Astrocyte (in vitro differentiated cells and primary cell): ENCODE results near the gene DNAJB1. TPM values are rescaled to one million over a fixed set of nuclear protein-coding genes. Genes with fewer than 3 reads are reported as not detected.

ENCODE experiments used
- DNase-seq: peaks from one replicate; pipeline ENCODE4 v3.0.0-alpha.2; 2010; ENCODE audit warnings: low read depth
- FAIRE-seq: peaks from 2 replicates; lab custom pipeline; 2011; peaks lifted over from hg19 to GRCh38; lab: Jason Lieb, UNC
- H2AFZ ChIP-seq: 2 replicates; pipeline ENCODE4 v1.6.0; 2012; ENCODE audit warnings: low read depth, low read length, inconsistent platforms
- H3K27ac ChIP-seq: 2 replicates; pipeline ENCODE4 v1.5.1; 2011; ENCODE audit warnings: low read depth, low read length, inconsistent platforms
- H3K27me3 ChIP-seq: 2 replicates; pipeline ENCODE4 v1.6.0; 2011; ENCODE audit warnings: low read length, inconsistent platforms; ENCODE audit not compliant: insufficient read depth
- H3K36me3 ChIP-seq: 2 replicates; pipeline ENCODE4 v1.5.1; 2011; ENCODE audit warnings: low read length, inconsistent platforms; ENCODE audit not compliant: insufficient read depth
- H3K4me1 ChIP-seq: 2 replicates; pipeline ENCODE4 v1.5.1; 2011; ENCODE audit warnings: low read length, inconsistent platforms; ENCODE audit not compliant: insufficient read depth
- H3K4me2 ChIP-seq: 2 replicates; pipeline ENCODE4 v1.6.0; 2012; ENCODE audit warnings: low read length, inconsistent platforms
- H3K4me3 ChIP-seq: 2 replicates; pipeline ENCODE4 v1.5.1; 2011; ENCODE audit warnings: low read depth, mild to moderate bottlenecking, low read length, inconsistent platforms; ENCODE audit not compliant: insufficient read depth
- H3K79me2 ChIP-seq: 2 replicates; pipeline ENCODE4 v1.6.0; 2012; ENCODE audit warnings: mild to moderate bottlenecking, low read length, inconsistent platforms; ENCODE audit not compliant: insufficient read depth
- H3K9ac ChIP-seq: 2 replicates; pipeline ENCODE4 v1.6.0; 2012; ENCODE audit warnings: mild to moderate bottlenecking, low read length, inconsistent platforms
- H3K9me3 ChIP-seq: 2 replicates; pipeline ENCODE4 v1.5.1; 2012; ENCODE audit warnings: low read depth, mild to moderate bottlenecking, low read length, inconsistent platforms; ENCODE audit not compliant: insufficient read depth
- H4K20me1 ChIP-seq: 2 replicates; pipeline ENCODE4 v1.6.0; 2012; ENCODE audit warnings: low read length, inconsistent platforms; ENCODE audit not compliant: insufficient read depth
- H3K27ac Mint-ChIP-seq: one replicate; pipeline ENCODE4 v1.8.0; 2021; ENCODE audit warnings: mild to moderate bottlenecking, mixed read lengths; ENCODE audit not compliant: unreplicated experiment
- H3K27me3 Mint-ChIP-seq: one replicate; pipeline ENCODE4 v1.8.0; 2021; ENCODE audit warnings: low read depth, mixed read lengths; ENCODE audit not compliant: unreplicated experiment
- H3K36me3 Mint-ChIP-seq: one replicate; pipeline ENCODE4 v1.8.0; 2021; ENCODE audit warnings: low read depth, mixed read lengths; ENCODE audit not compliant: unreplicated experiment
- H3K4me1 Mint-ChIP-seq: one replicate; pipeline ENCODE4 v1.8.0; 2021; ENCODE audit warnings: low read depth, mixed read lengths; ENCODE audit not compliant: unreplicated experiment
- H3K4me3 Mint-ChIP-seq: one replicate; pipeline ENCODE4 v1.8.0; 2021; ENCODE audit warnings: mild to moderate bottlenecking, moderate library complexity, mixed read lengths; ENCODE audit not compliant: unreplicated experiment
- H3K9me3 Mint-ChIP-seq: one replicate; pipeline ENCODE4 v1.8.0; 2021; ENCODE audit warnings: mild to moderate bottlenecking, mixed read lengths; ENCODE audit not compliant: unreplicated experiment
- CTCF ChIP-seq: IDR thresholded peaks from 2 replicates; pipeline ENCODE4 v1.5.1; 2011; ENCODE audit warnings: low read depth, mild to moderate bottlenecking, inconsistent platforms, low read length, moderate library complexity; ENCODE audit not compliant: insufficient read depth
- EZH2 ChIP-seq: IDR thresholded peaks from 2 replicates; pipeline ENCODE4 v1.6.1; 2012; ENCODE audit warnings: mild to moderate bottlenecking, low read length, inconsistent platforms; ENCODE audit not compliant: insufficient read depth
- total RNA-seq: library from RNA; stranded (reverse); gene quantifications from 2 replicates; pipeline ENCODE4 v1.2.1, GENCODE V29; 2021

DNAJB1 gene
- total RNA-seq, 1 donor from 2014 or later, result 105 TPM

- peaks cover 30% of the 10 kb centered on the region for H4K20me1 ChIP-seq
- no peaks in the 10 kb centered on the region for H3K36me3 ChIP-seq
- no peaks in the 10 kb centered on the region for H3K9me3 ChIP-seq
- Mint-ChIP-seq H3K9me3 (no peaks in the 10 kb centered on the region), H3K36me3 (peaks cover 4% of the 10 kb centered on the region), H3K27ac (no peak overlapping the region), H3K4me1 (peaks cover 10% of the 10 kb centered on the region), H3K4me3 (no peak overlapping the region), H3K27me3 (no peaks in the 10 kb centered on the region)
- H3K4me3 ChIP-seq, result no peak overlapping the region
- TF ChIP-seq CTCF, result peak; percentile 45
- peak; percentile 40 for TF ChIP-seq EZH2
- no peak for FAIRE-seq
- peaks cover 12% of the 10 kb centered on the region for H3K4me1 ChIP-seq
- peak overlapping the region; percentile 26 for H2AFZ ChIP-seq
- no peaks in the 10 kb centered on the region for H3K79me2 ChIP-seq
- no peak overlapping the region for H3K9ac ChIP-seq
- H3K27ac ChIP-seq, result no peak overlapping the region
- H3K4me2 ChIP-seq, result peak overlapping the region; percentile 62
- peaks cover 11% of the 10 kb centered on the region for H3K27me3 ChIP-seq
- DNase-seq, result no peak
These were observed 45.8 kb downstream of the DNAJB1 start for GRCh38 chr19:14472202-14472938.

- H3K4me3 Mint-ChIP-seq, result no peak overlapping the region
- H3K4me2 ChIP-seq, result peak overlapping the region; percentile 62
- no peaks in the 10 kb centered on the region for H3K79me2 ChIP-seq
- H3K4me1 ChIP-seq, result peaks cover 12% of the 10 kb centered on the region
- H3K36me3 ChIP-seq, result no peaks in the 10 kb centered on the region
- no peak overlapping the region for H3K27ac ChIP-seq
- H3K36me3 Mint-ChIP-seq, result peaks cover 3% of the 10 kb centered on the region
- no peak for TF ChIP-seq EZH2
- no peak for TF ChIP-seq CTCF
- no peak overlapping the region for H2AFZ ChIP-seq
- FAIRE-seq (no peak), DNase-seq (no peak)
- no peak overlapping the region for H3K4me3 ChIP-seq
- H3K9me3 ChIP-seq, result no peaks in the 10 kb centered on the region
- H3K9ac ChIP-seq, result no peak overlapping the region
- H3K27me3 ChIP-seq, result peaks cover 11% of the 10 kb centered on the region
- peaks cover 8% of the 10 kb centered on the region for H3K4me1 Mint-ChIP-seq
- no peak overlapping the region for H3K27ac Mint-ChIP-seq
- no peaks in the 10 kb centered on the region for H3K27me3 Mint-ChIP-seq
- peaks cover 22% of the 10 kb centered on the region for H4K20me1 ChIP-seq
- no peaks in the 10 kb centered on the region for H3K9me3 Mint-ChIP-seq
These were observed 46.6 kb downstream of the DNAJB1 start for GRCh38 chr19:14471436-14472187.
